ENCODE results near the gene ERAP2.
"Not testable (repeated sequence)": the region's sequence is repeated elsewhere in the genome, so short reads cannot be mapped to it uniquely, and the experiment has no call there.

ERAP2 gene

GRCh38 chr5:96927008-96927407 is 50.7 kb downstream of the ERAP2 start:
- FAIRE-seq (no peak), DNase-seq (ENCODE audit: insufficient read length, low spot score) (no peak)
- TF ChIP-seq POLR2AphosphoS5 (IDR thresholded peaks at IDR 0.05; ENCODE audit: low read depth, low read length) (no peak), PAX5 (IDR thresholded peaks at IDR 0.05; ENCODE audit: insufficient read depth, low read length, severe bottlenecking) (no peak), SPI1 (IDR thresholded peaks at IDR 0.05; ENCODE audit: low read depth, low read length) (no peak), TAF1 (IDR thresholded peaks at IDR 0.05; ENCODE audit: low read depth, low read length) (no peak), POLR2A (IDR thresholded peaks at IDR 0.05; ENCODE audit: low read depth, low read length) (no peak), POU2F2 (IDR thresholded peaks at IDR 0.05; ENCODE audit: low read depth, low read length) (no peak)

GRCh38 chr5:96928931-96929708 is 52.8 kb downstream of the ERAP2 start:
- peak; percentile 71 for FAIRE-seq
- no peak for TF ChIP-seq PAX5 (IDR thresholded peaks at IDR 0.05; ENCODE audit: insufficient read depth, low read length, severe bottlenecking)
- TF ChIP-seq SPI1 (IDR thresholded peaks at IDR 0.05; ENCODE audit: low read depth, low read length): no peak
- TF ChIP-seq TAF1 (IDR thresholded peaks at IDR 0.05; ENCODE audit: low read depth, low read length): no peak
- no peak for TF ChIP-seq POLR2A (IDR thresholded peaks at IDR 0.05; ENCODE audit: low read depth, low read length)
- no peak for DNase-seq (ENCODE audit: insufficient read length, low spot score)

GRCh38 chr5:96930058-96930457 is 53.8 kb downstream of the ERAP2 start:
- no peak for FAIRE-seq
- TF ChIP-seq POU2F2 (IDR thresholded peaks at IDR 0.05; ENCODE audit: low read depth, low read length): no peak
- TF ChIP-seq POLR2A (IDR thresholded peaks at IDR 0.05; ENCODE audit: low read depth, low read length): no peak
- TF ChIP-seq PAX5 (IDR thresholded peaks at IDR 0.05; ENCODE audit: insufficient read depth, low read length, severe bottlenecking): no peak
- no peak for TF ChIP-seq SPI1 (IDR thresholded peaks at IDR 0.05; ENCODE audit: low read depth, low read length)
- no peak for TF ChIP-seq TAF1 (IDR thresholded peaks at IDR 0.05; ENCODE audit: low read depth, low read length)
- TF ChIP-seq POLR2AphosphoS5 (IDR thresholded peaks at IDR 0.05; ENCODE audit: low read depth, low read length): no peak
- DNase-seq (ENCODE audit: insufficient read length, low spot score): no peak

- DNase-seq (ENCODE audit: insufficient read length, low spot score) (no peak), FAIRE-seq (no peak)
- TF ChIP-seq SPI1 (IDR thresholded peaks at IDR 0.05; ENCODE audit: low read depth, low read length) (no peak), POLR2AphosphoS5 (IDR thresholded peaks at IDR 0.05; ENCODE audit: low read depth, low read length) (no peak), PAX5 (IDR thresholded peaks at IDR 0.05; ENCODE audit: insufficient read depth, low read length, severe bottlenecking) (no peak), TAF1 (IDR thresholded peaks at IDR 0.05; ENCODE audit: low read depth, low read length) (no peak), POLR2A (IDR thresholded peaks at IDR 0.05; ENCODE audit: low read depth, low read length) (no peak), POU2F2 (IDR thresholded peaks at IDR 0.05; ENCODE audit: low read depth, low read length) (no peak)
These were observed 54.3 kb downstream of the ERAP2 start for GRCh38 chr5:96930589-96930988.

GRCh38 chr5:96931037-96931436 is 54.7 kb downstream of the ERAP2 start:
- not testable (repeated sequence) for FAIRE-seq; DNase-seq (ENCODE audit: insufficient read length, low spot score)

GRCh38 chr5:96931605-96932004 is 55.3 kb downstream of the ERAP2 start:
- DNase-seq (ENCODE audit: insufficient read length, low spot score) (no peak), FAIRE-seq (no peak)
- TF ChIP-seq POU2F2 (IDR thresholded peaks at IDR 0.05; ENCODE audit: low read depth, low read length) (no peak), PAX5 (IDR thresholded peaks at IDR 0.05; ENCODE audit: insufficient read depth, low read length, severe bottlenecking) (no peak), POLR2AphosphoS5 (IDR thresholded peaks at IDR 0.05; ENCODE audit: low read depth, low read length) (peak; percentile 80), SPI1 (IDR thresholded peaks at IDR 0.05; ENCODE audit: low read depth, low read length) (peak; percentile 64), POLR2A (IDR thresholded peaks at IDR 0.05; ENCODE audit: low read depth, low read length) (peak; percentile 87), TAF1 (IDR thresholded peaks at IDR 0.05; ENCODE audit: low read depth, low read length) (peak; percentile 52; the same call in 1 of the 2 replicates)

- no peak for FAIRE-seq
- DNase-seq (ENCODE audit: insufficient read length, low spot score): no peak
- TF ChIP-seq PAX5 (IDR thresholded peaks at IDR 0.05; ENCODE audit: insufficient read depth, low read length, severe bottlenecking) (no peak), POLR2A (IDR thresholded peaks at IDR 0.05; ENCODE audit: low read depth, low read length) (no peak), POLR2AphosphoS5 (IDR thresholded peaks at IDR 0.05; ENCODE audit: low read depth, low read length) (no peak; the same call in 1 of the 2 replicates), POU2F2 (IDR thresholded peaks at IDR 0.05; ENCODE audit: low read depth, low read length) (no peak), SPI1 (IDR thresholded peaks at IDR 0.05; ENCODE audit: low read depth, low read length) (no peak), TAF1 (IDR thresholded peaks at IDR 0.05; ENCODE audit: low read depth, low read length) (no peak)
These were observed 55.7 kb downstream of the ERAP2 start for GRCh38 chr5:96932026-96932425.

- FAIRE-seq (peak; percentile 31), DNase-seq (ENCODE audit: insufficient read length, low spot score) (no peak)
- TF ChIP-seq SPI1 (IDR thresholded peaks at IDR 0.05; ENCODE audit: low read depth, low read length) (no peak), POLR2A (IDR thresholded peaks at IDR 0.05; ENCODE audit: low read depth, low read length) (peak; percentile 66; the same call in 1 of the 2 replicates), PAX5 (IDR thresholded peaks at IDR 0.05; ENCODE audit: insufficient read depth, low read length, severe bottlenecking) (no peak), POLR2AphosphoS5 (IDR thresholded peaks at IDR 0.05; ENCODE audit: low read depth, low read length) (no peak; the same call in 1 of the 2 replicates)
These were observed 57.7 kb downstream of the ERAP2 start for GRCh38 chr5:96933764-96934707.

GRCh38 chr5:96934708-96935558 is 58.6 kb downstream of the ERAP2 start:
- TF ChIP-seq TAF1 (IDR thresholded peaks at IDR 0.05; ENCODE audit: low read depth, low read length): peak; percentile 44; the same call in 1 of the 2 replicates
- peak; percentile 48; the same call in 1 of the 2 replicates for TF ChIP-seq POLR2A (IDR thresholded peaks at IDR 0.05; ENCODE audit: low read depth, low read length)
- no peak for TF ChIP-seq SPI1 (IDR thresholded peaks at IDR 0.05; ENCODE audit: low read depth, low read length)
- TF ChIP-seq POLR2AphosphoS5 (IDR thresholded peaks at IDR 0.05; ENCODE audit: low read depth, low read length): peak; percentile 67
- peak; percentile 83 for TF ChIP-seq PAX5 (IDR thresholded peaks at IDR 0.05; ENCODE audit: insufficient read depth, low read length, severe bottlenecking)
- peak; percentile 52; the same call in 1 of the 2 replicates for TF ChIP-seq POU2F2 (IDR thresholded peaks at IDR 0.05; ENCODE audit: low read depth, low read length)
- peak; percentile 57 for DNase-seq (ENCODE audit: insufficient read length, low spot score)
- FAIRE-seq: peak; percentile 98

Measured in GM12891 (cell line).